Tibial nerve (tissue), 4 donors: Measurements from ENCODE around the gene CTTNBP2. TPM values are rescaled to one million over a fixed set of nuclear protein-coding genes. Genes with fewer than 3 reads are reported as not detected.

ENCODE experiments used
- DNase-seq, 2 donors: peaks; one replicate each; pipeline ENCODE4 v3.0.0-alpha.2; 2019; ENCODE audit warnings: low spot score in 2 of 2
- H3K27ac ChIP-seq, 4 donors: fragments of 200-600 bp; sonication (generic) in 3 of 4; one replicate each; pipeline ENCODE4 v1.5.1; 2017 to 2019; ENCODE audit warnings: mild to moderate bottlenecking in 1 of 4
- H3K27me3 ChIP-seq, 2 donors: fragments of 200-600 bp; sonication (generic) in 1 of 2; one replicate each; pipeline versions ENCODE4 v1.5.1 to v1.6.0; 2017 to 2019
- H3K36me3 ChIP-seq, 3 donors: fragments of 200-600 bp; sonication (generic); one replicate each; pipeline ENCODE4 v1.5.1; 2018 to 2019
- H3K4me1 ChIP-seq, 4 donors: fragments of 200-600 bp; sonication (generic) in 3 of 4; one replicate each; pipeline ENCODE4 v1.5.1; 2017 to 2019
- H3K4me3 ChIP-seq, 4 donors: fragments of 200-600 bp; sonication (generic) in 3 of 4; one replicate each; pipeline ENCODE4 v1.5.1; 2017 to 2019; ENCODE audit warnings: mild to moderate bottlenecking in 1 of 4, moderate library complexity in 1 of 4
- H3K9me3 ChIP-seq, 4 donors: fragments of 200-600 bp; sonication (generic) in 3 of 4; one replicate each; pipeline ENCODE4 v1.5.1; 2017 to 2019
- CTCF ChIP-seq, 5 experiments: fragments of 200-600 bp in 3 of 5; fragments of 450-650 bp in 2 of 5; sonication (generic) in 3 of 5; IDR thresholded peaks; one replicate each; pipeline ENCODE4 v1.5.1; 2016 to 2019; ENCODE audit warnings: antibody characterized with exemption in 5 of 5, mild to moderate bottlenecking in 3 of 5, moderate library complexity in 2 of 5
- EP300 ChIP-seq, 2 donors: sonication (generic); formaldehyde crosslinking; IDR thresholded peaks; one replicate each; pipeline ENCODE4 v1.6.1; 2017; ENCODE audit warnings: antibody characterized with exemption in 2 of 2, mild to moderate bottlenecking in 1 of 2
- POLR2A ChIP-seq, 2 donors: fragments of 450-650 bp; IDR thresholded peaks; one replicate each; pipeline ENCODE4 v1.6.1; 2017; ENCODE audit warnings: antibody characterized with exemption in 2 of 2, mild to moderate bottlenecking in 2 of 2, moderate library complexity in 2 of 2
- WGBS, 2 donors: methylation state at CpG; one replicate each; pipeline ENCODE4 v1.1.5; 2018; 5-methylcytosine and 5-hydroxymethylcytosine counted together
- total RNA-seq, 4 donors: library from RNA; depleted of rRNA; stranded (reverse); fragments of >200 nt; gene quantifications; one replicate each; pipeline ENCODE4 v1.1.0, GENCODE V29; 2016

The CTTNBP2 gene
- total RNA-seq, 4 donors from 2014 or later, result 12.9 to 19.3 (median 17.1) TPM

GRCh38 chr7:117690147-117690546 lies 183.1 kb downstream of the CTTNBP2 start:
- no peak for DNase-seq
- H3K27me3 ChIP-seq, result no peaks in the 10 kb centered on the region
- no peaks in the 10 kb centered on the region for H3K4me1 ChIP-seq
- TF ChIP-seq CTCF (IDR thresholded peaks at IDR 0.05) (no peak), POLR2A (IDR thresholded peaks at IDR 0.05) (no peak), EP300 (IDR thresholded peaks at IDR 0.05) (no peak)
- H3K4me3 ChIP-seq, result no peak overlapping the region
- no peaks in the 10 kb centered on the region for H3K9me3 ChIP-seq
- no peak overlapping the region for H3K27ac ChIP-seq
- no peaks in the 10 kb centered on the region for H3K36me3 ChIP-seq
- WGBS, 2 donors, result 87 to 88% methylated on average over 3 of the region's 3 CpGs

GRCh38 chr7:117689406-117689805 lies 183.8 kb downstream of the CTTNBP2 start:
- DNase-seq, result no peak
- Histone ChIP-seq H3K4me3 (no peak overlapping the region), H3K4me1 (no peaks in the 10 kb centered on the region), H3K36me3 (no peaks in the 10 kb centered on the region), H3K9me3 (no peaks in the 10 kb centered on the region), H3K27me3 (no peaks in the 10 kb centered on the region), H3K27ac (no peak overlapping the region)
- TF ChIP-seq EP300 (IDR thresholded peaks at IDR 0.05) (no peak), CTCF (IDR thresholded peaks at IDR 0.05) (no peak), POLR2A (IDR thresholded peaks at IDR 0.05) (no peak)

GRCh38 chr7:117688126-117688525 lies 185.1 kb downstream of the CTTNBP2 start:
- Histone ChIP-seq H3K4me3 (no peak overlapping the region), H3K36me3 (no peaks in the 10 kb centered on the region), H3K27ac (no peak overlapping the region), H3K9me3 (no peaks in the 10 kb centered on the region), H3K4me1 (no peaks in the 10 kb centered on the region), H3K27me3 (no peaks in the 10 kb centered on the region)
- TF ChIP-seq POLR2A (IDR thresholded peaks at IDR 0.05) (no peak), EP300 (IDR thresholded peaks at IDR 0.05) (no peak), CTCF (IDR thresholded peaks at IDR 0.05) (no peak)
- WGBS, 2 donors, result 96 to 97% methylated on average over 2 of the region's 2 CpGs
- DNase-seq, result no peak

GRCh38 chr7:117686311-117686935 lies 186.8 kb downstream of the CTTNBP2 start:
- no peak for TF ChIP-seq EP300 (IDR thresholded peaks at IDR 0.05)
- no peak for TF ChIP-seq POLR2A (IDR thresholded peaks at IDR 0.05)
- TF ChIP-seq CTCF (IDR thresholded peaks at IDR 0.05), result no peak
- Histone ChIP-seq H3K36me3 (no peaks in the 10 kb centered on the region), H3K27me3 (no peaks in the 10 kb centered on the region), H3K4me1 (no peaks in the 10 kb centered on the region), H3K4me3 (no peak overlapping the region), H3K27ac (no peak overlapping the region), H3K9me3 (no peaks in the 10 kb centered on the region)
- no peak for DNase-seq

GRCh38 chr7:117685795-117686194 lies 187.4 kb downstream of the CTTNBP2 start:
- no peak for DNase-seq
- no peak overlapping the region for H3K27ac ChIP-seq
- TF ChIP-seq CTCF (IDR thresholded peaks at IDR 0.05) (no peak), EP300 (IDR thresholded peaks at IDR 0.05) (no peak), POLR2A (IDR thresholded peaks at IDR 0.05) (no peak)

More at GRCh38 chr7:117685795-117686194, 187.4 kb downstream of the CTTNBP2 start:
- Histone ChIP-seq H3K36me3 (no peaks in the 10 kb centered on the region), H3K4me3 (no peak overlapping the region), H3K4me1 (no peaks in the 10 kb centered on the region), H3K9me3 (no peaks in the 10 kb centered on the region), H3K27me3 (no peaks in the 10 kb centered on the region)
